MV-4-11 (cell line): Measurements from ENCODE around the gene CDR2.
"Not testable (repeated sequence)": the region's sequence is repeated elsewhere in the genome, so short reads cannot be mapped to it uniquely, and the experiment has no call there.

ENCODE experiments used
- DNase-seq: peaks from one replicate; lab custom pipeline; 2025; lab: John Stamatoyannopoulos, UW

The CDR2 gene

DNA sequence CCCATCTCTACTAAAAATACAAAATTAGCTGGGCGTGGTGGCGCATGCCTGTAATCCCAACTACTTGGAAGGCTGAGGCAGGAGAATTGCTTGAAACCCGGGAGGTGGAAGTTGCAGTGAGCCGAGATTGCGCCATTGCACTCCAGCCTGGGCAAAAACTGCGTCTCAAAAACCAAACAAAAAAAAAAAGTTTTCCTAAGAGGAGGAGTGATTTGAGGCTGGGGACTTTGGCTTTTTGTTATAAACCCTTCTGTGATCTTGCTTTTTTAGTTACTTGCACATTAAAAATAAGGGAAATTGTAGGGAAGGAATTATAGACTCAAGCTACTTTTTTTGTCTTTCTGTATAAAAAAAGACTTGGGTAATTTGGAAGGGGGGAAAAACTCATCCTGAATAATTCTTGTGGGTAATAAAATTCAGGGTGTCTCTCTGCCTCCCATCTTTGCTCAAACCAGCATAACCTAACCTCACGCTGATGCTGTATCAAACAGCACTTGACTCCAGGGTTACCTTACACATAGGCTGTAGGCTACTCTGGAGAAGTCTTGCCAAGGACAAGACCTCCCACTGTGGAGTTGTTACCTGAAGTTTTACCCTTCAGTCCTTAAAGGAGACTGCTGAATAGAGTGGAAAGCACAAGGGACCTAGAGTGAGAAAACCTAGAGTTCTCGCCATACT lies 1.7 kb upstream of the CDR2 start:
- no peak for DNase-seq

DNA sequence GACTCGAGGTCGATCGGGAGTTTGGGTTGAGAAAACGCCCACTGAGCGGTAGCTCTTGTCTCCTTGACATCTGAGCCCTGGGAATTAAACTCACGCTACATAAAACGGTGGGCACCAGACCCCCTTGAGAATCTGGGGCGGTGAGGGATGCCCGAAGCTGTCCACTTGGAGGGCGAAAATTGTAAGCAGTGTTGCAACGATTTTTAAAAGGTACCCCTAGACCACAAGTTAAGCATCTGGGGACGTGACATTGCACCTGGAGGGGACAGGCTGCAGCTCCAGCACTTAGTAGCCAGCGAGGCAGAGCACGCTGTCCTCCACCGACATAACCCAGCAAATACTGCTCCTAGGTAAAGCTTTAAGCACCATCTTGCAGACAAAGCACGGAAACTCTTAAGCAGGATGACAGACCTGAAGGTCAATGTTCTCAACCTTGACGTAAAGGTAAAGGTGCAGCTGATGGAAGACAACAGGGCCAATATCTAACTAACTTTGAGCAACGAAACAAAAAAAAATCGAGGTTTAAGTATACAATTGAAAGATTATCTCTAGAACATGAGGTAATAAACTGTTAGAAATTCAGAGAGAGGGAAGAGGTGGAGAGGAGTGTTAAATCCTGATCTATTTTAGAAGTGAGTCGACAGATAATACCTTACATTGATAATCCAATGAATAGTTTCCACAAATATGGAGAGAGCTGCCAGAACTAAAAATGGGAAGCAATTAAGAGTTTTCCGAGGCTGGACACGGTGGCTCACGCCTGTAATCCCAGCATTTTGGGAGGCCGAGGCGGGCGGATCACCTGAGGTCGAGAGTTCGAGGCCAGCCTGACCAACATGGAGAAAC lies 921 bp upstream of the CDR2 start:
- no peak for DNase-seq

DNA sequence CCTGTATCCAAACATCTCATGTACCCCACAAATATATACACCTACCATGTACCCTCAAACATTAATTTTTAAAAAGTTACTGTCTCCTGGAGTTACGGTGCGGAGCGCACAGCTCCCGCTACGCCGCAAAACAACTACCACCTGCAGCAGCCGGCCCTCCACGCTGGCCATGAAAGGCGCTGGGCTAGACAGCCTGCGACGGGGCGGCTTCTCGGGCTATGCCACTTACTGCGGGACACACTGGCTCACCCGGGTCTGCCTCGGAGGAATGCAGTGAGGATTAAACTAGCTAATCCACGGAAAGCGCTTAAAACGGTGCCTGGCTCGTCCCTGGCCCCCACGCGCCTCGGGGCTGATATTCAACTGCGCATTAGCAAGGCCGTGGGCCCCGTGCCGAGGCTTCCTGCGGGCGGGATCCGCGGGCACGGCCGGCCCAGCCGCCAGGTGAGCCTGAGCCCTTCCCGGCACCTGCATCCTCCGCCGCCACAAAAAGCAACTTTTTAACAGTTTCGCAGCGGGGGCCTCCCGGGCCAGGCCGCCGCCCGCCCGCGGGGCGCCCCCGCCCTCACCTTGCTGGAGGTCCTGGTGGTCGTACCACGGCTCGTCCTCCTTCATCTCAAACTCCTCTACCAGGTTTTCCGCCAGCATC lies 633 bp downstream of the CDR2 start:
- no peak for DNase-seq

DNA sequence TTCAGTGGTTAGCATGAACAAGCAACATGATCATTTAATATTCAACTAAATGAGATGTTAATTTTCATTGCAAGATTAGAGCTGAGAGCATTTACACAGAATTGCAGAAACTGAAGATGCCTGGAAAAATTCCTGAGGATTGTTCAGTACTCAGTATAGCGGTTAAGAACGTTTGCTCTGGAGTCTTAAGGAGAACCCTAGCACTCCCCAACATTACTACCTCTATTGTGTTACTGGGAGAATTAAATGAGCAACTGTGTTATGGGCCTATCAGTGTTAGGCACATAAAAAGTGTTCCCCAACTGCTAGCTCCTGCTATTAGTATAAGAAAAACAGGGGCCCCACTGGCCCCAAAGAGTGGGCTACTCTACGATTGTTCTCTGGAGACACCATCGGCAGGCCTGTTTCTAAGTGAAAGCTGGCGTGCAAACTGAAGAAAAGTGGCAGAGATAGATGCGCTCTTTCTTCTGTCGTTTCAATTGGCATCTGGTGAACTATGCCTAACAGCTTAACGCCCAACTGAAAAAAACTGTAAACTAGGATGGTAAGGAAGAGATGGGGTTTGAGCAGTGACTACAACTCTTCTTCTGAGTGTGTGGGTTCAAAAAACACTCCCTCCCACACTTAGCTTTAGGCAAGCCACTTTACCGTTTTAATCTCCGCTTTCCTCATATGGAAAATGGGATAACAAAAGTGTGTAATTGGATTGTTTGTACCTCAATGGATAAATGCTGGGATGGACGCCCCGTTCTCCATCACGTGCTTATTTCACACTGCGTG lies 1.3 kb downstream of the CDR2 start:
- DNase-seq = no peak

DNA sequence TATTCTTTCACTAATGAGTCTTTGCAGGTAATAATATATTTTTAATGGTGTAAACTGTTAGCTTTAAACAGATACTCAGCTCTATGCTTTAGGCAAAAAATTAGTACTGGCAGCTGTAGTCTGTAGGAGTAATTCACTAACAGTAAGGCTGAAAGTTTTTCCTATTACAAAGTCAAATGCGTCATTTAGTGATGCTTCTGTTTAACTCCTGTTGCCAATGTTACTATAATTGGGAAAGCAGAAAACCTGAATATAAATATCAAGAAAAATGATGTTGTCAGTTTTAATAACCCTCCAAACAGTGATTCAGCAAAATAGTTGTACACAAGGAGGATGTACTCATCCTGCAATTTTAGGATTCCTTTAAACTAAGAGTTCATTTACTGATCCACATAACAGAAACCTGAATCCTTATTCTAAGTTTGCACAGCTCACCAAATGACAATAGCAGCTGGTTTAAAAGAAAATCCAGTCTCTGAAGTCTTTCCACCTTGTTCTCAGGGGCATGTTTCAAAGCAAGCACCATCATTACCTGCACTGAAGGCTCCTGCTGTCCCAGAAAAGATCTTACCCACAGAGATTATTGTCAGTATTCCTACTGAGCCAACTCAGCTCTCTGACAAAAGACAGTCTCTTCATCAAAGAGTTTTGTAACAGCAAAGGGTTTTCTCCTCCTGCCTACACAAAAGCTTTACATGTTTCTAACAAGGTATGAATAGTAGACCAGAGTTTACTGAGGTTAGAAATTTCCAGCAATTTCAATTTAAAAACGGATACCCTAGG lies 4.2 kb downstream of the CDR2 start:
- no peak for DNase-seq

DNA sequence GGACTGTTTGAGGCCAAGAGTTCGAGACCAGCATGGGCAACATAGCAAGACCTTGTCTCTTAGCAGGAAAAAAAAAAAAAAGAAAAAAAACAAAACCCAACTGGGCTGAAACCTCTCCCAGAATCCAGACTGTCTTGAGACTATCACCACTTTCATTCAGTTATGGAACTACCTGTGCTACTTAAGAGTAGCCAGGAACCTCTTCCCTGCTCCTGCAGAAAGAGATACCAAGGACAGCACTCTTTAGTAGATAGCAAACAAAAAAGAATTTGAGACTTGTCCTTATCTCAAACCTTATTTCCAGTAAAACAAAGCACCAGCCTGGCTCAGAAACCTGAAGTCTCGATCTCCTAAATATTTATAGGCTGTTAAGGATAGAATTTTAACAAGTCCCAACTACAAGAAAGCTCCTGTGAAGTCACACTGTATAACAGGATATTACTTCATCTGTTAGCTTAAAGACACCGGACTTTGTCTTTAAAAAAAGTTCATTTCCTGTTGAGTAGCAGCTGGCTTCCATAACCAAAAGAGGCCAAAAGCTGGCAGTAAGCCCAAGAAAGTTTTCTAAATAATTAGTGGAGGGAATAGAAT lies 5.1 kb downstream of the CDR2 start:
- peak; percentile 71 for DNase-seq

DNA sequence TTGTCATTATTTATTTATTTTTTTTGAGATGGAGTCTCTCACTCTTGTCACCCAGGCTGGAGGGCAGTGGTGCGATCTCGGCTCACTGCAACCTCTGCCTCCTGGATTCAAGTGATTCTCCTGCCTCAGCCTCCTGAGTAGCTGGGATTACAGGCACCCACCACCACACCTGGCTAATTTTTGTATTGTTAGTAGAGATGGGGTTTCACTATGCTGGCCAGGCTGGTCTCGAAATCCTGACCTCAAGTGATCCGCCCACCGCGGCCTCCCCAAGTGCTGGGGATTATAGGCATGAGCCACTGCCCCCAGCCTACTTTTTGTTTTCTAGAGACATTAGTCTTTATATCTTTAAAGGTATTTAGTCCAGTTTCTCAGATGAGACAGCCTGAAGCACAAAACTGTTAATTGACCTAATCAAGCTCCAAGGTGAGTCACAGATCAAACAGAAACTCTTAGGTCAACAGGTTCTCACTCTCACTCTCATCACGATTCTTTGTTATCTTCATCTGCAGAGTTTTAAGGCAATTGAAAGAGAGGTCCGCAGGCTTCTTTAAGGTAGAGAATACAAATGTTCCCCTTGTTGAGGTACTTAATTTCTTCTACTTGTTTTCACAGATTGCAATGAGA lies 6.1 kb downstream of the CDR2 start:
- DNase-seq = not testable (repeated sequence)

DNA sequence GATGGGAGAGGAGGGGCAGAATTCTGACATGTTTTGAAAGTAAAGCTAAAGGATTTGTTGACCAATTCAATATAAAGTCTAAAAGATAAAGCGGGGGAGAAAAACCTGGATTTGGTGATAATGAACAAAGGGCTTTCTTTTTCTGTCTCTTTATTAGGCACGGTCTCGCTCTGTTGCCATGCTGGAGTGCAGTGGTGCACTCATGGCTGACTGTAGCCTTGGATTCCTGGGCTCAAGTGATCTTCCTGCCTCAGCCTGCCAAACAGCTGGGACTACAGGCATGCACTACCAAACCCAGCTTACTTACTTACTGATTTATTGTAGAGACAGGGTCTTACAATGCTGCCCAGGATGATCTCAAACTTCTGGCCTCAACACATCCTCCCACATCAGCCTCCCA lies 7.5 kb downstream of the CDR2 start:
- DNase-seq = no peak

DNA sequence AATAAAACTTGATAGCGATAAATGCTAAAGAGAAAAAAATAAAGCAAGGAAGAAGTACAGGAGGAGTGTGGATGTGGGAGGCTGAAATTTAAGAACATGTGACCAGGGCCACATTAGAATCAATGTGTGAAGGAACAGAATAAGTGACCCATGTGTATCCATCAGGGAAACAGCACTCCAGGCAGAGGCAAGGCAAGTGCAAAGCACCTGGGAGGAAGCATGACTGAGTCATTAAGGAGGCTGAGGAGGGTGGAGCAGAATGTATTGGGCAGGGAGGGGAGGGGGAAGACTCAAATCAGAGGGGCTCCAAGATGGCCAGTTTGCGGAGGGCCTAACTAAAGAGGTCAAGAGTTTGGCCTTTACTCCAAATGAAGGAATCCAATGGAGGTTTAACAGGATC lies 8.0 kb downstream of the CDR2 start:
- no peak for DNase-seq

DNA sequence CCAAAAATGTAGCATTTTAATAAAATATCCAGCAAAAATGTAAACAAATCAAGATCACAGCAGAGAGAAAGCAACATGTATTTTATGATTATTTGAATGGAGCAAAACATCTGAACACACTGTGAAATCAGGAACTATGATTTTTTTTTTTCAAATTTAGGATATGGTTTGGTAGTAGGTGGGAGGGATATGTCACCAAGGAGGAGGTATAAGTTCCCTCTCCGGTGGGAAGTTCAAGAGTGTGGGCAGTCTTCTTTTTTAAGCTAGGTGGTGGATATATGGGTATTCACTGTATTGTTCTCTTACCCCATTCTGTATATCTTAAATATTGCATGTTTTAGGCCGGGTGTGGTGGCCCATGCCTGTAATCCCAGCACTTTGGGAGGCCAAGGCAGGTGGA lies 10.2 kb downstream of the CDR2 start:
- no peak for DNase-seq

DNA sequence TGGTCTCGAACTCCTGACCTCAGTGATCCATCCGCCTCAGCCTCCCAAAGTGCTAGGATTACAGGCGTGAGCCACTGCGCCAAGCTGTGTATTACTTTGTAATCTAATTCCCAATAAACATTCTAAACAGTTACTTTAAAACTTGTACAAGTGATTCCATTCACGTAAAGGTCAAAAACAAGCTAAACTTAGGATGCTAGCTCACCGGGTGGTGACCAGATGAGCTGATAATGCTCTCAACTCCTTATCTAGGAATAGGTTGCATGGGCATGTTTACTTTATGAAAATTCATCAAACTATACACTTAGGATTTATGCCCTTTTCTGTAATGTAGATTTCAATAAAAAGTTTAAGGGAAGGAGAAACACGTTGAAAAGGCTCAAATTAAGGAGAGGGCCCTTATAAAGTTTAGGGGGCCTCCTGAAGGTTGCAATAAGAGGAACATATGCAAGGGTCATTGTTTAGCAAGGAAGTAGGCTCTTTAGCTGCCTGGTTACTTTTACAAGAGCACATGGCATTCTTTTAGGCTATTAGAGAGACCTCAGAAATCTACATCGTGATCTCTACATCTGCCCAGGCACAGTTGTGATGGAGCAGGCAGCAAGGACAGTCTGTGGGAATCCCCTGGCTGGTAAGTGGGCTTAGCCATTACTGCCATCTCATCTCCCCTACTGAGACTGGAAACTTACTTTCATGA lies 13.3 kb downstream of the CDR2 start:
- no peak for DNase-seq

DNA sequence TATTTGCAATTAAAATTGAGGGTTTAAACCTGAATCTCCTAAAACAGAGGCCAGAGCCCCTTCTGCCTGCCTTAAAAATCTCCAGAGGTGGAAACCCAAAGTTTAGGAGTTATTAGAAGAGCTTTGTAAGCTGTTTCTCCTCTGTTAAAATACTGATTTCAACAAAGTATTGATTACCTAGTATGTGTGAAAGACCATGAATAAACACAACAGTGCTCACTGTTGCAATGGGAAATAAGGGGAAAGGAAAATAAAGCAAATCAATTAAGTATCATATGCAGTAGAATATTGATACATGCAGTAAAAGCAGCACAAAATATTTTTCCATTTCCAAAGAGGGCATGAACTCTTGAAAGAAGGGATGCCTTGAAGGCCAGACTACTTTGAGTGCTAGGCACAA lies 14.7 kb downstream of the CDR2 start:
- no peak for DNase-seq

DNA sequence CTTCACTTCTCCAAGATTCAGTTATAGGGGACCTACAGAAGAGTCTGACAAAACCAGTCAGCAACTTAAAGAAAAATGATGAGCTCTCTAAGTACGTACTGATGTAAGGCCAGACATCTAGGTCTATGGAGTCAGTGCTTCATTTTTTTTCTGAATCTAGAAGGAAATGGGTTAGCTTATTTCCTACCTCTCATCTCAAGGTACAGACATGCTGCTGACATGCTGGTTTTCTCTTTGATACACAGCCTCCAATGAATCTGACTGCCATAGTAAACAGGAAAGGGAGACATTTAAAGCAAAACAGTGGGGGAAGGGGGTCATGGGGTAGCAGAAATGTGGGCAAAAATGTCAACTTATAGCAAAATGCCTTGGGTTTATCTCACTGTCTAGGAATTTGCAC lies 16.4 kb downstream of the CDR2 start:
- DNase-seq = no peak

DNA sequence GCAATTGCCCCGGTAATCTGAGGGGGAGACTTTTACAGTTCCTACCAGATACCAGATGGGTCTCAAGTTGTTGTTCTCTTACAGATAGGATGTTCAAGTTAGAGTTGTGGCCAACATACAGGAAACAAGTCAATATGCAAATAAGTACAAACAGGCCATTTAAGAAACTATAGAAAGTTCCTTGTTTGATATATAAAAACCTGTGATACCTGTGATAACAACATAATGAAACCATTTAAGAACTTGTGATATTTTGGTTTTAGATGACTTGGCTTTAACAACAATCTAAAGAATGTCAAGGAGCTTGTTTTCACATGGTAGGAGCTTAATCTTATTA lies 16.8 kb downstream of the CDR2 start:
- DNase-seq = no peak

DNA sequence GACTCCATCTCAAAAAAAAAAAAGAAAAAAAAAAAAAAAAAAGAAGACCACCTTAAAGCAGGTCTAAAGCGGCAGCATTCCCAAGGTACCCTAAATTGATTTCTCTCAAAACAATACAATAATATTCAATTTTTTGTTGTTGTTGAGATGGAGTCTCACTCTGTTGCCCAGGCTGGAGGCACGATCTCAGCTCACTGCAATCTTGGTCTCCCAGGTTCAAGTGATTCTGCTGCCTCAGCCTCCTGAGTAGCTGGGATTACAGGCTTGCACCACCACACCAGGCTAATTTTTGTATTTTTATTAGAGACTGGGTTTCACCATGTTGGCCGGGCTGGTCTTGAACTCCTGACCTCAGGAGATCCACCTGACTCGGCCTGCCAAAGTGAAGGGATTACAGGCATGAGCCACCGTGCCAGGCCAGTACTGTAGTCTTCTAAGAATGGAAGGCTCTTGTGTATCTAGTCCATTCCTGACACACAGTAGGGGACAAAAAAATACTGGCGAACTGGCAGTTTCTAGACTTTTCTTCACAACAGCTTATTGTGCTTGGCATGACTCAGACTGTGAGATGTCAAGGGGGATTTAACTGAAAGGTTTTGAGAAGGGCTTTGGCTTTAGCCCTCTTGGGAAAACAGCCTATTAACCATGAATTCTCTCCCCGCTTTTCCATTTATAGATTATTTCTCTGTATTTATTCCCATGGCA lies 17.3 kb downstream of the CDR2 start:
- DNase-seq = no peak

DNA sequence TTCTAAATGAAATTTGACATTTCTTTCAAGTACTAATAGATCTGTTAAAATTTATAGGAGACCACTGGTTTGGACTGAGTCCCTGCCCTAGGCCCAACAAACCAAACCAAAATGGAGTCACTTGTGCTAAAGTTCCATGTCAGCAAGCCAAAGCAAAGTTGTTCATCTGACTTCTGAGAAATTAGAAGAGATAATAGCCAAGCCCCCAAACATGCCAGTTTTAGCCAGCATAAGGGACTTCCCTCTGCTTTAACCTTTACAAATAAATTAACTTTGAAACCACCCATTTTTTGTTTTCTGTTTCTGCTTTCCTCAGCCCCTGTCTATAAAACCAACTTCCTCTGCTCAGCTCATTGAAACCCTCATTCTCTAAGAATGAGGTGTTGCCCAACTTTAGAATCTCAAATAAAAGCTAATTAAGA lies 18.9 kb downstream of the CDR2 start:
- DNase-seq = peak; percentile 64

DNA sequence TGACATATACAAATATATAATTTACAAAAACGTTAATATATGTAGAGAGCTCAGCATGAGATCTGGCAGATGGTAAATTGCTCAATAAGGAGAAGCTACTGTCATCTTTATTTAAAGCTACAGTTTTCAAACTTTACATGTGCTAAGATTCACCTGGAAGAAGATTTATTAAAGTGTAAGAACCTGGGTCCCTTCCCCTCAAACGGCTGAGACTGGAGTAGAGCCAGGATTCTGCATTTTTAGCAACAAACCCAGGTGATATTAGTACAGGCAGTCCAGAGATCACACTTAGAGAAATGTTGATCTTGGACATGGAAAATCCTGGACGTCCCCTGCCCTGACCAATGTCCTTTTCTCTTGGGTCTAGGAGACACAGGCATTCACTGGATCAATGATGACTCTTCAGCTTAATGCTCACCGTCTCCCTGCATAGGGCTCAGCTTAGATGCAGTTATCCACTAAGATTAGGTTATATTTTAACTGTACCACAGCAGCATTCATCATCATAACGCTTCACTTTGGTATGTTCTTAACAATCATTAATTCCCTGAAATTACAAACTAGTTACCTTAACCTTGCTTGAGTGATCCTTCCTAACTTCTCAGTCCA lies 20.4 kb downstream of the CDR2 start:
- DNase-seq = no peak

DNA sequence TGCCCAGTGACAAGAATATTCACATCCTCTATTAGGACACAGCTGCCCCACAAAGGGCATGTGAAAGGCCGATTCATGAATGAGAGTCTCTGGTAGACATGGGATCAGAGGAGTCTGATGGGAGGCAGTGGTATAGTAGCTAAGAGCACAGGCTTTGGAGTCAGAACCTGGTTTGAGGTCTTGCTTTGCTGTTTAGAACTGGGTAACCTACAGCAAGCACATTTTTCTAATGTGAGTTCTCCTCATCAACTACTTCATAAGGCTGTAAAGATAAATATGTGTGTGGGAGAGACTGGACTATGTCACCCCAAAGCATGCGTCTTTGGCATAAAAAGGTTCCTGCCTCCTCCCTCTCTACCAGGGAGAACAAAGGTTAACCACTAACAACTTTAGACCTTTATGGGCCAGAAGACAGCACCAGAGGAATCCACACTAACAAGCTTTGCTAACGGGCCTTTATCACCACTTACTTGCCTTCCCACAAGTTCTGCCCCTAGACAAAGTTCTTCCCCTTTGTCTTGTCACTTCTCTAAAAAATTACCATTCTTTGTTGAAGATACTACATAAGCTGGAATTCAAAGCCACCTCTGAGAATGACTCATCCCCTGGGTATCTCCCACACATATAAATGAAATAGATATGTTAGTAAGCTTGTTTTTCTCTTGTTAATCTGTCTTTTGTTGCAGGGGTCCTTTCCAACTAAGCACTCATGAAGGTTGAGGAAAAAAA lies 21.1 kb downstream of the CDR2 start:
- peak; percentile 95 for DNase-seq
